NCI-H1417 (cell line): Measurements from ENCODE around the gene MGMT.

Experiments used
- DNase-seq, 3 experiments: peaks; one replicate each; lab custom pipeline; 2025; lab: John Stamatoyannopoulos, UW

Gene MGMT

GRCh38 chr10:129541748-129542487 lies 74.9 kb downstream of the MGMT start:
- DNase-seq: no peak

GRCh38 chr10:129542589-129542988 lies 75.5 kb downstream of the MGMT start:
- no peak for DNase-seq

- no peak for DNase-seq
These were observed 77.5 kb downstream of the MGMT start for GRCh38 chr10:129544205-129545202.

GRCh38 chr10:129545261-129545660 lies 78.2 kb downstream of the MGMT start:
- no peak for DNase-seq

- DNase-seq: no peak
These were observed 79.1 kb downstream of the MGMT start for GRCh38 chr10:129546106-129546505.

- DNase-seq: no peak
These were observed 80.6 kb downstream of the MGMT start for GRCh38 chr10:129547608-129548007.

- no peak for DNase-seq
These were observed 81.6 kb downstream of the MGMT start for GRCh38 chr10:129548600-129548999.

- no peak for DNase-seq
These were observed 83.0 kb downstream of the MGMT start for GRCh38 chr10:129550076-129550475.

GRCh38 chr10:129550658-129551057 lies 83.6 kb downstream of the MGMT start:
- no peak for DNase-seq

- no peak for DNase-seq
These were observed 85.1 kb downstream of the MGMT start for GRCh38 chr10:129552119-129552518.

GRCh38 chr10:129553928-129554327 lies 86.9 kb downstream of the MGMT start:
- DNase-seq: no peak

GRCh38 chr10:129556316-129556715 lies 89.3 kb downstream of the MGMT start:
- DNase-seq: no peak

- no peak for DNase-seq
These were observed 93.3 kb downstream of the MGMT start for GRCh38 chr10:129560361-129560760.

- no peak for DNase-seq
These were observed 95.4 kb downstream of the MGMT start for GRCh38 chr10:129562487-129562886.

GRCh38 chr10:129564923-129565322 lies 97.9 kb downstream of the MGMT start:
- DNase-seq: no peak

- DNase-seq: peak in 1 of 3 experiments; percentile 16
These were observed 101.7 kb downstream of the MGMT start for GRCh38 chr10:129568583-129569344.

- DNase-seq: no peak
These were observed 103.1 kb downstream of the MGMT start for GRCh38 chr10:129570185-129570584.

GRCh38 chr10:129579228-129579627 lies 112.2 kb downstream of the MGMT start:
- DNase-seq: peak in 1 of 3 experiments; percentile 59

- DNase-seq: peak in 2 of 3 experiments; percentile 63 to 86
These were observed 113.0 kb downstream of the MGMT start for GRCh38 chr10:129580010-129580409.

- DNase-seq: no peak
These were observed 113.9 kb downstream of the MGMT start for GRCh38 chr10:129580901-129581300.

GRCh38 chr10:129581827-129582411 lies 114.9 kb downstream of the MGMT start:
- DNase-seq: no peak

- DNase-seq: no peak
These were observed 116.8 kb downstream of the MGMT start for GRCh38 chr10:129583831-129584230.
